Osteoblast (primary cell): ENCODE data around the gene ZFYVE16. TPM values are rescaled to one million over a fixed set of nuclear protein-coding genes. Genes with fewer than 3 reads are reported as not detected.

ENCODE experiments used
- DNase-seq: peaks from one replicate; pipeline ENCODE4 v3.0.0; 2011; ENCODE audit warnings: low spot score, mixed read lengths; ENCODE audit not compliant: insufficient read length; ENCODE audit errors: missing footprints
- H2AFZ ChIP-seq: 2 replicates; pipeline ENCODE4 v1.6.0; 2011; ENCODE audit warnings: mild to moderate bottlenecking, low read length
- H3K27ac ChIP-seq: 2 replicates; pipeline ENCODE4 v1.5.1; 2011; ENCODE audit warnings: mild to moderate bottlenecking, low read depth, low read length, moderate library complexity
- H3K27me3 ChIP-seq: 2 replicates; pipeline ENCODE4 v1.6.0; 2012; ENCODE audit warnings: mild to moderate bottlenecking, control low read depth, inconsistent platforms, low read length, moderate library complexity; ENCODE audit not compliant: insufficient read depth
- H3K36me3 ChIP-seq: 2 replicates; pipeline ENCODE4 v1.5.1; 2011; ENCODE audit warnings: mild to moderate bottlenecking, low read length, control low read depth, moderate library complexity; ENCODE audit not compliant: insufficient read depth
- H3K4me1 ChIP-seq: 2 replicates; pipeline ENCODE4 v1.5.1; 2011; ENCODE audit warnings: mild to moderate bottlenecking, low read length, control low read depth, moderate library complexity; ENCODE audit not compliant: insufficient read depth
- H3K4me2 ChIP-seq: 2 replicates; pipeline ENCODE4 v1.6.0; 2011; ENCODE audit warnings: mild to moderate bottlenecking, low read length; ENCODE audit not compliant: insufficient read depth
- H3K4me3 ChIP-seq: fragments of 200-600 bp; sonication (generic); 3 replicates; pipeline ENCODE4 v1.5.1; 2012; ENCODE audit warnings: mild to moderate bottlenecking, low read length, inconsistent platforms; ENCODE audit not compliant: insufficient read depth
- H3K79me2 ChIP-seq: 2 replicates; pipeline ENCODE4 v1.6.0; 2012; ENCODE audit warnings: mild to moderate bottlenecking, low read length, control low read depth, inconsistent platforms; ENCODE audit not compliant: insufficient read depth
- H3K9me3 ChIP-seq: 2 replicates; pipeline ENCODE4 v1.5.1; 2011; ENCODE audit warnings: low read depth, low read length, control low read depth
- H4K20me1 ChIP-seq: 2 replicates; pipeline ENCODE4 v1.6.0; 2012; ENCODE audit warnings: mild to moderate bottlenecking, low read length, control low read depth; ENCODE audit not compliant: insufficient read depth
- total RNA-seq: library from RNA; depleted of rRNA; stranded (reverse); fragments of >200 nt; gene quantifications from 2 replicates; pipeline ENCODE4 v1.2.3, GENCODE V29; 2012
- TF ChIP-seq, protein P1 (sequence below): IDR thresholded peaks from 2 replicates; pipeline ENCODE4 v1.5.1; 2011; ENCODE audit warnings: mild to moderate bottlenecking, low read depth, low read length, moderate library complexity; ENCODE audit errors: extremely low read depth

Gene ZFYVE16
- total RNA-seq, 1 donor, result 32.6 TPM

DNA sequence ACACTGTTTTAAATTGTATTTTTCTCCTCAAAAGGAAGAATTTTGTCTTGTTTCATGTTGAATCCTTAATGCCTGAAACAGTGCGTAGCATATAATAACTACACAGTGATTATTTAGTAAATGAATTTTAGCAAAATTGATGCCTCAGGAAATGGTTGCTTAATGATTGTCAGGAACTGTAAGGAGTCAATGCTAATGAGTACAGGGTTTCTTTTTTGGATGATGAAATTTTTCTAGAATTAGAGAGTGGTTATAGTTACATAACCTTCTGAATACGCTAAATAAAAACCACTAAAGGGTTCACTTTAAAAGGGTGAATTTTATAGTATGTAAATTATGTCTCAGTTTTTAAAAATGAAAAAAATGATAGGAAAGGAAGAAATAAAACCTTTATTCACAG, 94.9 kb downstream of the ZFYVE16 start:
- H2AFZ ChIP-seq, result no peak overlapping the region
- no peaks in the 10 kb centered on the region for H3K4me1 ChIP-seq
- H3K36me3 ChIP-seq, result no peaks in the 10 kb centered on the region
- no peak overlapping the region for H3K4me2 ChIP-seq
- H3K9me3 ChIP-seq, result no peaks in the 10 kb centered on the region
- no peaks in the 10 kb centered on the region for H3K27me3 ChIP-seq
- no peak overlapping the region for H3K27ac ChIP-seq
- TF ChIP-seq, protein P1, sequence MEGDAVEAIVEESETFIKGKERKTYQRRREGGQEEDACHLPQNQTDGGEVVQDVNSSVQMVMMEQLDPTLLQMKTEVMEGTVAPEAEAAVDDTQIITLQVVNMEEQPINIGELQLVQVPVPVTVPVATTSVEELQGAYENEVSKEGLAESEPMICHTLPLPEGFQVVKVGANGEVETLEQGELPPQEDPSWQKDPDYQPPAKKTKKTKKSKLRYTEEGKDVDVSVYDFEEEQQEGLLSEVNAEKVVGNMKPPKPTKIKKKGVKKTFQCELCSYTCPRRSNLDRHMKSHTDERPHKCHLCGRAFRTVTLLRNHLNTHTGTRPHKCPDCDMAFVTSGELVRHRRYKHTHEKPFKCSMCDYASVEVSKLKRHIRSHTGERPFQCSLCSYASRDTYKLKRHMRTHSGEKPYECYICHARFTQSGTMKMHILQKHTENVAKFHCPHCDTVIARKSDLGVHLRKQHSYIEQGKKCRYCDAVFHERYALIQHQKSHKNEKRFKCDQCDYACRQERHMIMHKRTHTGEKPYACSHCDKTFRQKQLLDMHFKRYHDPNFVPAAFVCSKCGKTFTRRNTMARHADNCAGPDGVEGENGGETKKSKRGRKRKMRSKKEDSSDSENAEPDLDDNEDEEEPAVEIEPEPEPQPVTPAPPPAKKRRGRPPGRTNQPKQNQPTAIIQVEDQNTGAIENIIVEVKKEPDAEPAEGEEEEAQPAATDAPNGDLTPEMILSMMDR, result no peak
- no peak for DNase-seq
- no peak overlapping the region for H3K4me3 ChIP-seq
- no peaks in the 10 kb centered on the region for H4K20me1 ChIP-seq
- H3K79me2 ChIP-seq, result no peaks in the 10 kb centered on the region

DNA sequence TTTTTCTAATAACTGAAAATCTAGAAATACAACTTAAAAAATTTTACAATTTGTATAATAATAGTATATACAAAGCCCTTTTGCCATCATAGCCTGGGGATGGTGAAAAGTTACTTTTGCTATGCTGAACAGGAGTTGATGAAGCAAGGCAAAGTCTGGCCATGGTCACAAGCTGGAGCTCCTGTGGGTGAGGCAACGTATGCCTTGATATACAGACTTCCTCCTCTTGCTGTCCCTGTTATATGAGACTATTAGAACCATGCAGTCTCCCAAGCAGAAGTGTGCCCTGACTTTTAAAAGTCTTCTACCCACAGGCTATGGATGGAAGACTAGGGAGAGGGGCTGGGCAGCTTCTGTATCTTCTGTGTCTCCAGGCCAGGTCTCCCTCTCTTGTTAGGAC, 95.8 kb downstream of the ZFYVE16 start:
- no peaks in the 10 kb centered on the region for H4K20me1 ChIP-seq
- H3K36me3 ChIP-seq, result no peaks in the 10 kb centered on the region
- H3K4me1 ChIP-seq, result no peaks in the 10 kb centered on the region
- H3K9me3 ChIP-seq, result no peaks in the 10 kb centered on the region
- H3K27me3 ChIP-seq, result no peaks in the 10 kb centered on the region
- H3K79me2 ChIP-seq, result no peaks in the 10 kb centered on the region
- no peak overlapping the region for H2AFZ ChIP-seq
- H3K4me3 ChIP-seq, result no peak overlapping the region
- H3K27ac ChIP-seq, result no peak overlapping the region
- H3K4me2 ChIP-seq, result no peak overlapping the region
- TF ChIP-seq, protein P1, result no peak
- no peak for DNase-seq

DNA sequence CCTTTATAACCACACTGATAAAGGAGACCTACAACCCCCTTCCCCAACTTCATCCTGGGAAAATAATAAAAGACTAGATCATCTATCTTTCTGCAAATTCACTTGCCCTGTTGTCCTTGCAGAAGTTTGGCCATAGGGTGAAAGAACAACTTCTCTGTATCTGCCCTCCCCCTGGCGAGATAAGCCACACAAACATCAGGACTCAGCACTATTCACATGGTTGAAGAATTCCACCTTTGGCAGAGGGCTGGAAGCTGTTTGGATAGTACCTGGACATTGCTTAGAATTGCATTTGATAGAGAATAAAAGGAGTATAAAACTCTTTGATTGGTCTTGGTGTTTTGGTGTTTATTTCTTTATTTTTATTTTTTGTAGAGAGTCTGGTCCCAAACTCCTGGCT, 97.0 kb downstream of the ZFYVE16 start:
- no peaks in the 10 kb centered on the region for H3K27me3 ChIP-seq
- H3K4me2 ChIP-seq, result no peak overlapping the region

DNA sequence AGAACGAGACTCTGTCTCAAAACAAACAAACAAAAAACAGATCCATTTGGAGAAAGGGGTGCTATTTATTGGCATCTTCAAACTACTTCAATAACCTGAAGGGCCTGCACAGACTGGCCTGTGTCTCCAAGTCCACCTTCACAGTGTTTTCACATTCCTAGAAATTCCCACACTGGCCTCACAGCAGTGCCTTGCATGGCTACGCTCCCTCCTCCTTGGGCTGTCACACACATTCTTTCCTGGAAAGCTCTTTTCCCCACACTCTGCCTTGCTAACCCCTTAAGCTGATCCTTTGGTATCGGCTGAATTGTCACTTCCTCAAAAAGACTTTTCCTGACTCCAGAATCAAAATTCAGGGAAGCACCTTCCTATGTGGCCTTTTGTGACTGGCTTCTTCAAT, 99.8 kb downstream of the ZFYVE16 start:
- TF ChIP-seq, protein P1, result no peak
- Histone ChIP-seq H2AFZ (no peak overlapping the region), H3K9me3 (no peaks in the 10 kb centered on the region), H3K4me3 (no peak overlapping the region), H3K4me2 (no peak overlapping the region), H3K36me3 (no peaks in the 10 kb centered on the region), H4K20me1 (no peaks in the 10 kb centered on the region), H3K27ac (no peak overlapping the region), H3K27me3 (no peaks in the 10 kb centered on the region), H3K79me2 (no peaks in the 10 kb centered on the region), H3K4me1 (no peaks in the 10 kb centered on the region)
- DNase-seq, result no peak

More for the DNA sequence above, 97.0 kb downstream of the ZFYVE16 start:
- Histone ChIP-seq H3K4me3 (no peak overlapping the region), H4K20me1 (no peaks in the 10 kb centered on the region), H3K36me3 (no peaks in the 10 kb centered on the region), H3K27ac (no peak overlapping the region), H3K4me1 (no peaks in the 10 kb centered on the region), H3K79me2 (no peaks in the 10 kb centered on the region), H2AFZ (no peak overlapping the region), H3K9me3 (no peaks in the 10 kb centered on the region)
- no peak for DNase-seq
- TF ChIP-seq, protein P1, result no peak
